Spleen (tissue), 7 donors: ENCODE measurements around the gene KDM4B.

Experiments used
- CTCF ChIP-seq, 11 experiments: fragments of 200-600 bp in 7 of 11; fragments of 450-650 bp in 4 of 11; sonication (generic) in 4 of 11; IDR thresholded peaks in 8 of 11; conservative IDR thresholded peaks in 3 of 11; 1 replicate in 7 of 11; 2 replicates in 4 of 11; pipeline versions ENCODE4 v1.4.0 to v1.8.0; 2016 to 2021; ENCODE audit warnings: antibody characterized with exemption in 11 of 11, inconsistent platforms in 4 of 11, mild to moderate bottlenecking in 1 of 11
- POLR2A ChIP-seq, 3 donors: fragments of 450-650 bp; IDR thresholded peaks; one replicate each; pipeline ENCODE4 v1.5.1; 2017; ENCODE audit warnings: antibody characterized with exemption in 3 of 3, mild to moderate bottlenecking in 1 of 3
- POLR2AphosphoS5 ChIP-seq, 3 donors: sonication (generic); formaldehyde crosslinking; IDR thresholded peaks; one replicate each; pipeline ENCODE4 v1.5.1; 2017; ENCODE audit warnings: antibody characterized with exemption in 3 of 3
- donor health status: DM: no; HTN: no; CAD: no; lungs with moderate emphysema.
- donor health status: DM: no; HTN: no; CAD: no.
- donor health status: DM: no; HTN: no; CAD: no.

GRCh38 chr19:5090465-5091017 is 121.6 kb downstream of the KDM4B start:
- TF ChIP-seq CTCF (IDR thresholded peaks at IDR 0.05 in 8 of 11, conservative IDR thresholded peaks at IDR 0.05 in 3 of 11): no peak
- TF ChIP-seq POLR2AphosphoS5 (IDR thresholded peaks at IDR 0.05): no peak
- no peak for TF ChIP-seq POLR2A (IDR thresholded peaks at IDR 0.05)
